Adrenal gland (tissue), 12 donors: ENCODE results near the gene PPFIA4. TPM values are rescaled to one million over a fixed set of nuclear protein-coding genes. Genes with fewer than 3 reads are reported as not detected.

Experiments
- DNase-seq, 7 donors: peaks; one replicate each; pipeline ENCODE4 v3.0.0-alpha.2; 2019 to 2020
- H3K27ac ChIP-seq, 5 donors: fragments of 200-600 bp; sonication (generic) in 4 of 5; 1 replicate in 3 of 5; 2 replicates in 2 of 5; pipeline versions ENCODE4 v1.5.1 to v1.8.0; 2016 to 2020; ENCODE audit warnings: mild to moderate bottlenecking in 1 of 5
- H3K27me3 ChIP-seq: fragments of 200-600 bp; 2 replicates; pipeline ENCODE4 v1.8.0; 2021
- H3K36me3 ChIP-seq, 2 donors: fragments of 200-600 bp; replicated peaks in 1 of 2; 1 replicate in 1 of 2; 2 replicates in 1 of 2; pipeline versions ENCODE4 v1.5.1 to v1.8.0; 2018 to 2022
- H3K4me1 ChIP-seq, 2 donors: fragments of 200-600 bp; replicated peaks in 1 of 2; 1 replicate in 1 of 2; 2 replicates in 1 of 2; pipeline versions ENCODE4 v1.5.1 to v1.8.0; 2018 to 2021
- H3K4me3 ChIP-seq, 4 donors: fragments of 200-600 bp; sonication (generic) in 3 of 4; one replicate each; pipeline ENCODE4 v1.5.1; 2016 to 2018
- H3K9me3 ChIP-seq, 3 donors: fragments of 200-600 bp; sonication (generic) in 1 of 3; replicated peaks in 1 of 3; 1 replicate in 2 of 3; 2 replicates in 1 of 3; pipeline versions ENCODE4 v1.5.1 to v1.8.0; 2016 to 2021
- CTCF ChIP-seq, 6 experiments: fragments of 450-650 bp in 4 of 6; fragments of 200-600 bp in 2 of 6; sonication (generic) in 1 of 6; IDR thresholded peaks; 1 replicate in 5 of 6; 2 replicates in 1 of 6; pipeline versions ENCODE4 v1.5.1 to v1.8.0; 2016 to 2021; ENCODE audit warnings: antibody characterized with exemption in 6 of 6, mild to moderate bottlenecking in 2 of 6, moderate library complexity in 1 of 6
- POLR2A ChIP-seq, 2 donors: fragments of 450-650 bp; IDR thresholded peaks; one replicate each; pipeline ENCODE4 v1.6.1; 2017; ENCODE audit warnings: antibody characterized with exemption in 2 of 2, mild to moderate bottlenecking in 2 of 2, moderate library complexity in 1 of 2
- WGBS, 4 donors: extraction: QIAGEN DNeasy Blood & Tissue Kit in 2 of 4; methylation state at CpG; one replicate each; pipeline versions ENCODE4 v1.1.5 to v1.1.7; 2013 to 2017; 5-methylcytosine and 5-hydroxymethylcytosine counted together
- intact Hi-C, 2 donors: fragments of 100-400 bp; cut with DNase I; formaldehyde crosslinking; loops; one replicate each; pipeline versions ENCODE4 v1.14.1 to v1.15.0; 2022 to 2023
- polyA plus RNA-seq, 3 donors: library from polyadenylated mRNA; stranded (reverse); fragments of 200-250 nt in 2 of 3; fragments of 350-450 nt in 1 of 3; fragmentation: Illumina TruSeq in 1 of 3; extraction: RNeasy Lipid Tissue Mini Kit (QIAGEN cat#74804) in 1 of 3; gene quantifications; one replicate each; pipeline ENCODE4 v1.2.3, GENCODE V29; 2013 to 2014
- total RNA-seq, 9 donors: library from RNA; depleted of rRNA in 4 of 9; stranded (reverse); fragments of >200 nt in 4 of 9; fragments of 120-200 nt in 1 of 9; fragmentation: NEBNext Ultra II Directional in 1 of 9; extraction: Animal tissue kit (Norgen Biotek cat#: 25700) in 1 of 9; gene quantifications; one replicate each; pipeline versions ENCODE4 v1.1.0 to v1.2.4, GENCODE V29; 2013 to 2023
- donor health status: healthy with polysubstance abuse.
- donor health status: Bipolar disorder and iron deficiency.
- donor health status: DM: yes; HTN: yes; CAD: no.
- donor health status: DM: no; HTN: no; CAD: no.
- donor health status: DM: no; HTN: no; CAD: no.
- donor health status: DM: yes; HTN: yes; CAD: no.

The PPFIA4 gene
- total and polyA plus RNA-seq, 12 donors = 0.12 to 2.9 (median 0.48) TPM

- no peaks in the 10 kb centered on the region for H3K4me1 ChIP-seq
- no peak overlapping the region for H3K27ac ChIP-seq
- intact Hi-C loops = loop anchor here in 1 of 2 donors (5.0 to 10.0 kb wide), 3 partner anchors 56 to 101 kb away; no protein-coding TSS in a partner anchor
- WGBS, 4 donors = 56 to 71% (median 64%) methylated on average over 9 to 10 of the region's 10 CpGs
- no peaks in the 10 kb centered on the region for H3K9me3 ChIP-seq
- peaks cover 30% of the 10 kb centered on the region for H3K27me3 ChIP-seq
- H3K4me3 ChIP-seq = no peak overlapping the region
- no peak for DNase-seq
- TF ChIP-seq POLR2A (IDR thresholded peaks at IDR 0.05) = no peak
- H3K36me3 ChIP-seq = no peaks in the 10 kb centered on the region
Observed at GRCh38 chr1:203116091-203116820, 90.0 kb downstream of the PPFIA4 start.

- H3K27me3 ChIP-seq = peaks cover 42% of the 10 kb centered on the region
- no peaks in the 10 kb centered on the region for H3K9me3 ChIP-seq
- no peaks in the 10 kb centered on the region for H3K4me1 ChIP-seq
- no peak overlapping the region for H3K4me3 ChIP-seq
- DNase-seq = peak; percentile 63 to 81 (median 76)
- TF ChIP-seq CTCF (IDR thresholded peaks at IDR 0.05) (peak; percentile 64 to 84 (median 74)), POLR2A (IDR thresholded peaks at IDR 0.05) (no peak)
- H3K36me3 ChIP-seq = no peaks in the 10 kb centered on the region
- no peak overlapping the region for H3K27ac ChIP-seq
- 23 to 30% (median 28%) methylated on average over 26 to 35 of the region's 35 CpGs for WGBS, 4 donors
- intact Hi-C loops = loop anchor here (2.0 to 10.0 kb wide), 4 partner anchors 54 to 99 kb away; no protein-coding TSS in a partner anchor
Observed at GRCh38 chr1:203117611-203118575, 91.6 kb downstream of the PPFIA4 start.

- intact Hi-C loops = no loop called here
- TF ChIP-seq CTCF (IDR thresholded peaks at IDR 0.05) = no peak
- TF ChIP-seq POLR2A (IDR thresholded peaks at IDR 0.05) = no peak
- Histone ChIP-seq H3K4me1 (no peaks in the 10 kb centered on the region), H3K4me3 (no peak overlapping the region), H3K36me3 (no peaks in the 10 kb centered on the region), H3K9me3 (no peaks in the 10 kb centered on the region), H3K27ac (no peak overlapping the region), H3K27me3 (peaks cover 48% of the 10 kb centered on the region)
- 66 to 80% (median 72%) methylated on average over 7 of the region's 7 CpGs for WGBS, 4 donors
- DNase-seq = peak in 1 of 7 donors; percentile 41
Observed at GRCh38 chr1:203120325-203121153, 94.2 kb downstream of the PPFIA4 start.

- peaks cover 49% of the 10 kb centered on the region for H3K27me3 ChIP-seq
- intact Hi-C loops = no loop called here
- H3K36me3 ChIP-seq = no peaks in the 10 kb centered on the region
- no peak overlapping the region for H3K4me3 ChIP-seq
- no peak for TF ChIP-seq POLR2A (IDR thresholded peaks at IDR 0.05)
- TF ChIP-seq CTCF (IDR thresholded peaks at IDR 0.05) = no peak
- H3K4me1 ChIP-seq = peaks cover 0 to 4% of the 10 kb centered on the region in 2 donors
- DNase-seq = peak in 1 of 7 donors; percentile 35
- H3K27ac ChIP-seq = no peak overlapping the region
- 58 to 70% (median 63%) methylated on average over 11 of the region's 11 CpGs for WGBS, 4 donors
- H3K9me3 ChIP-seq = no peaks in the 10 kb centered on the region
Observed at GRCh38 chr1:203121186-203122015, 95.1 kb downstream of the PPFIA4 start.
